Cardiac septum (tissue), 1 donor: Measurements from ENCODE around the gene CARD19. TPM values are rescaled to one million over a fixed set of nuclear protein-coding genes. Genes with fewer than 3 reads are reported as not detected.

Source experiments
- DNase-seq: peaks from one replicate; pipeline ENCODE4 v3.0.0-alpha.2; 2020; ENCODE audit warnings: low spot score
- intact Hi-C: fragments of 100-400 bp; cut with DNase I; formaldehyde crosslinking; loops from one replicate; pipeline ENCODE4 v1.14.0; 2022
- total RNA-seq: library from RNA; stranded (reverse); fragmentation: NEBNext Ultra II Directional; extraction: Animal tissue kit (Norgen Biotek cat#: 25700); gene quantifications from one replicate; pipeline ENCODE4 v1.2.1, GENCODE V29; 2021
- donor health status: DM: no; HTN: no; CAD: no.

CARD19 gene
- total RNA-seq, 1 donor from 2014 or later, result 45.1 TPM

GRCh38 chr9:93126825-93127368 lies 30.9 kb downstream of the CARD19 start:
- DNase-seq, result peak; percentile 79
- intact Hi-C loops, result loop anchor here (10.0 kb wide), 1 partner anchor 328 kb away; the partner anchor contains the start of genes FAM120A and FAM120AOS

GRCh38 chr9:93127395-93127911 lies 31.4 kb downstream of the CARD19 start:
- peak; percentile 75 for DNase-seq
- intact Hi-C loops, result loop anchor here (10.0 kb wide), 1 partner anchor 327 kb away; the partner anchor contains the start of genes FAM120A and FAM120AOS

- intact Hi-C loops, result loop anchor here (10.0 kb wide), 1 partner anchor 327 kb away; the partner anchor contains the start of genes FAM120A and FAM120AOS
- peak; percentile 64 for DNase-seq
These were observed 32.1 kb downstream of the CARD19 start for GRCh38 chr9:93128011-93128714.

- intact Hi-C loops, result loop anchor here (10.0 kb wide), 1 partner anchor 326 kb away; the partner anchor contains the start of genes FAM120A and FAM120AOS
- DNase-seq, result peak; percentile 47
These were observed 32.8 kb downstream of the CARD19 start for GRCh38 chr9:93128715-93129224.

- DNase-seq, result no peak
- intact Hi-C loops, result loop anchor here (10.0 kb wide), 1 partner anchor 326 kb away; the partner anchor contains the start of genes FAM120A and FAM120AOS
These were observed 33.3 kb downstream of the CARD19 start for GRCh38 chr9:93129286-93129685.

GRCh38 chr9:93129691-93130500 lies 33.9 kb downstream of the CARD19 start:
- no peak for DNase-seq
- intact Hi-C loops, result loop anchor here (5.0 to 10.0 kb wide), 3 partner anchors 33 to 445 kb away; partner anchors contain the start of genes CARD19, FAM120A, FAM120AOS and PHF2

GRCh38 chr9:93130861-93131481 lies 35.0 kb downstream of the CARD19 start:
- intact Hi-C loops, result loop anchor here (5.0 to 10.0 kb wide), 2 partner anchors 34 to 444 kb away; partner anchors contain the start of genes CARD19 and PHF2
- DNase-seq, result no peak

- no peak for DNase-seq
- intact Hi-C loops, result loop anchor here (5.0 to 10.0 kb wide), 2 partner anchors 34 to 443 kb away; partner anchors contain the start of genes CARD19 and PHF2
These were observed 35.7 kb downstream of the CARD19 start for GRCh38 chr9:93131599-93132286.

GRCh38 chr9:93132287-93132927 lies 36.4 kb downstream of the CARD19 start:
- intact Hi-C loops, result loop anchor here (5.0 to 10.0 kb wide), 2 partner anchors 35 to 442 kb away; partner anchors contain the start of genes CARD19 and PHF2
- peak; percentile 89 for DNase-seq

- intact Hi-C loops, result loop anchor here (5.0 to 10.0 kb wide), 2 partner anchors 36 to 442 kb away; partner anchors contain the start of genes CARD19 and PHF2
These were observed 37.1 kb downstream of the CARD19 start for GRCh38 chr9:93132946-93133680.

GRCh38 chr9:93133681-93134014 lies 37.6 kb downstream of the CARD19 start:
- intact Hi-C loops, result loop anchor here (5.0 to 10.0 kb wide), 2 partner anchors 36 to 441 kb away; partner anchors contain the start of genes CARD19 and PHF2
- DNase-seq, result peak; percentile 88

More at GRCh38 chr9:93132946-93133680, 37.1 kb downstream of the CARD19 start:
- no peak for DNase-seq

GRCh38 chr9:93134015-93134739 lies 38.2 kb downstream of the CARD19 start, which contains the start of gene NINJ1:
TSS of gene NINJ1 (minus strand) at chr9:93134251. CDS start at chr9:93134217, 34 bp downstream.
- intact Hi-C loops, result loop anchor here (5.0 to 10.0 kb wide), 2 partner anchors 37 to 441 kb away; partner anchors contain the start of genes CARD19 and PHF2
- peak; percentile 89 for DNase-seq

GRCh38 chr9:93134740-93135444 lies 38.9 kb downstream of the CARD19 start:
- no peak for DNase-seq
- intact Hi-C loops, result loop anchor here (5.0 to 10.0 kb wide), 2 partner anchors 38 to 440 kb away; partner anchors contain the start of genes CARD19 and PHF2

- DNase-seq, result no peak
- intact Hi-C loops, result loop anchor here (10.0 kb wide), 1 partner anchor 439 kb away; the partner anchor contains the start of gene PHF2
These were observed 40.0 kb downstream of the CARD19 start for GRCh38 chr9:93136011-93136440.

GRCh38 chr9:93137362-93137761 lies 41.3 kb downstream of the CARD19 start:
- no peak for DNase-seq
- intact Hi-C loops, result loop anchor here (10.0 kb wide), 1 partner anchor 437 kb away; the partner anchor contains the start of gene PHF2
